GM19467 (cell line): Measurements from ENCODE around the gene AIFM3.
"Not testable (repeated sequence)": the region's sequence is repeated elsewhere in the genome, so short reads cannot be mapped to it uniquely, and the experiment has no call there.

Experiments
- ATAC-seq: cut with Tn5 transposase; IDR thresholded peaks from one replicate; pipeline ENCODE4 v1.9.1; 2021; ENCODE audit warnings: mild to moderate bottlenecking, moderate library complexity; ENCODE audit not compliant: unreplicated experiment

The AIFM3 gene

DNA sequence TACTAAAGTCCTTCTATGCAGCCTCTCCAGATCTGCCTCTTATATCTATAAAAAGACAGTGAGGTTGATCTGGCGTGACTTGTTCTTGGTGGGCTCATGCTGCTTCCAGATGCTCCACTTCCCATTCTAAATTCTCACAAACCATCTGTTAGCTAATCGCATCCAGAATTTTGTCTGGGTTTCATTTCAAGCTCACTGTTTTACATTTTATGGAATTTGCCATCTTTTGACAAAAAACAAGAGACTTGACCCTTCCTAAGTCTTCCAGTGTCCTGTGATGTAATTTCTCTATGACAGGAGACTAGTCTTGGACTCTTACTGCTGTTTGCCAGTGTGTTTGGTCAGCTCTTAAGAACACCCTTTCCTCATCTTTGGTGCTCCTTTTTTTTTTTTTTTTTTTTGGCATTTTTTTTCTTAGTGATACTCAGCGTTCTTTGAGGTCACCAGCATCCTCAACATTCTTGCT lies 26.8 kb upstream of the AIFM3 start:
- ATAC-seq: no peak

DNA sequence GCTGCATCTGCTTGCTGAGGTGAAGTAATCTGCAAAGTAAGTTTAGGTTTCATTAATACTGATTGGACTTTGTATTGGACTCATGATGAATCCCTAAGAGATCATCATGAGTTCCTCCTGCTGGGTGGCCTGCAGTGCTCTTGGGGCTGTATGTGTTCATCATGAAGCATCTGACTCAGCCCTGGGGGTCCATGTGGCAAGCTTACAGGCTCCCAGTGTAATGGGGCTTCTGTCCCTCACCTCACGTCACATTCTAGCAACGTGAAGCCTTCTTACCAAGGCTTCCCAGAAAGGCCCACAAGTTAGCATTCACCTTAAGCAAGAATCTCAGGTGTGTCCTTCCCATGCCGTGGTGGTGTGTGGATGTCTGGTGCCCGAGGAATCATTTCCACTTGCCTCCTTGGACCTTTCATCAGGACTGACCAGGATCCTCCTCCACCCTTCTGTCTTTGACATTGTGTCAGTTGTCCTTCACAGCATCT lies 26.1 kb upstream of the AIFM3 start:
- no peak for ATAC-seq

DNA sequence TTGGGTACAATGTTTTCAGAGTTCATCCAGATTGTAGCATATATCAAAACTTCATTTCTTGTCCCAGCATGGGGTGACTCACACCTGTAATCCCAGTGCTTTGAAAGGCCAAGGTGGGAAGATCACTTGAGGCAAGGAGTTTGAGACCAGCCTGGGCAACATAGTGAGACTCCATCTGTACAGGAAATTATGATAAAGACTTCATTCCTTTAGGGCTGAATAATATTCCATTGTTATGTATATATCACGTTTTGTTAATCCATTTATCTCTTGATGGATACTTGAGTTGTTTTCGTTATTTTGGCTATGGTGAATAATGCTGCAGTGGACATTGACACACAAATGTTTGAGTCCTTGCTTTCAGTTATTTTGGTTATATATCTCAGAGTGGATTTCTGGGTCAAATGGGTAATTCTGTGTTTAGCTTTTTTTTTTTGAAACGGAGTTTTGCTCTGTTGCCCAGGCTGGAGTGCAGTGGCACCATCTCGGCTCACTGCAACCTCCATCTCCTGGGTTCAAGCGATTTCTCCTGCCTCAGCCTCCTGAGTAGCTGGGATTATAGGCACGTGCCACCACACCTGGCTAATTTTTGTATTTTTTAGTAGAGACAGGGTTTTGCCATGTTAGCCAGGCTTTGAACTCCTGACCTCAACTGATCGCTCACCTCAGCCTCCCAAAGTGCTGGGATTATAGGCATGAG lies 24.7 kb upstream of the AIFM3 start:
- not testable (repeated sequence) for ATAC-seq

DNA sequence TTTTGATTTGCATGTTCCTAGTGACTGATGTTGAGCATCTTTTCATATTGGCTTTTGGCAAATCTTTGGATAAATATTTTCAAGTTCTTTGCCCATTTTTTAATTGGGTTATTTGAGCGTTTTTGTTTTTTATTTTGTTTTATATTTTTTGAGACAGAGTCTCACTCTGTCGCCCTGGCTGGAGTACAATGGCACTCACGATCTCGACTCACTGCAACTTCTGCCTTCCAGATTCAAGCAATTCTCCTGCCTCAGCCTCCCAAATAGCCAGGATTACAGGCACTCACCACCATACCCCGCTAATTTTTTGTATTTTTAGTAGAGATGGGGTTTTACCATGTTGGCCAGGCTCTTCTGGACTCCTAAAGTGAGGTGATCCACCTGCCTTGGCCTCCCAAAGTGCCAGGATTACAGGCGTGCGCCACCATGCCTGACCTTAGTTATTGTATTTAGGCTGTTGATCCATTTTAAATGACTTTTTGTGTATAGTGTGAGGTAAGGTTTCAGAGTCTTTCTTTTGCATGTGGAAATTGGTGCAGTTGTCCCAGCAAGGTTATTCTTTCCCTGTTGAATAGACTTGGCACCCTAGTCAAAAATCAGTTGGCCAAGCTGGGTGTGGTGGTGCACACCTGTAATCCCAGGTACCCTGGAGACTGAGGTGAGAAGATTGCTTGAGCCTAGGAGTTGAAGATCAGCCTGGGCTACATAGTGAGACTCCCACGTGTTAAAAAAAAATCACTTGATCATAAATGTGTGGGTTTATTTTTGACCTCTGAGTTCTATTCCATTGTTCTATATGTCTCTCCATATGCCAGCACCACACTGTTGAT lies 23.7 kb upstream of the AIFM3 start:
- ATAC-seq: no peak

DNA sequence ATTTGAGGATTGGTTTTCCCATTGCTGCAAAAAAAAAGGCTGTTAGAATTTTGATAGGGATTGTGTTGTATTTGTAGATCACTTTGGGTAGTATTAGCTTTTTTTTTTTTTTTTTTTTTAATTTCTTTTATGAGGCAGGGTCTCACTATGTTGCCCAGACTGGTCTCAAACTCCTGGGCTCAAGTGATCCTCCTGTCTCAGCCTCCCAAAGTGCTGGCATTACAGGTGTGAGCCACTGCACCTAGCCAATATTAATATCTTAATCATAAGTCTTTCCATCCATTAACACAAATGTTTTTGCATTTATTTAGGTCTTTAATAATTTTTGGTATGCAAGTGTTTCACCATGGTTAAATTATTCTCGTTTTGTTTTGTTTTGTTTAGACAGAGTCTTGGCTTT lies 23.0 kb upstream of the AIFM3 start:
- no peak for ATAC-seq

DNA sequence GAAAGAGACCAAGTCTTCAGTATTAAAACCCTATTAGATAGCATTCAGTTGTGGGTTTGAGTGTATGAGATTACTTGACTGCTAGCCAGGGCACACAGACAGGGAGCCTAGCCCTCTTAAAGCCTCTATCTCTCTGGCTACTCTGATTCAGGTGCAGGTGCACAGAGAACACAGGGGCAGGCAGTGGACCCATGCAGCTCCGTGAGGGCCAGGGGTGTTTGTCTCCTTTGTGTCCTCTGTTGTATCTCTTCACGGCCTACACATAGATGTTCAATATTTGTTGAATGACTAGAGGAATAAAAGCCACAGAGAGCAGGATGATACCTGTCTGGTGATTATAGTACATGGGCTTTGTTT lies 21.5 kb upstream of the AIFM3 start:
- no peak for ATAC-seq

DNA sequence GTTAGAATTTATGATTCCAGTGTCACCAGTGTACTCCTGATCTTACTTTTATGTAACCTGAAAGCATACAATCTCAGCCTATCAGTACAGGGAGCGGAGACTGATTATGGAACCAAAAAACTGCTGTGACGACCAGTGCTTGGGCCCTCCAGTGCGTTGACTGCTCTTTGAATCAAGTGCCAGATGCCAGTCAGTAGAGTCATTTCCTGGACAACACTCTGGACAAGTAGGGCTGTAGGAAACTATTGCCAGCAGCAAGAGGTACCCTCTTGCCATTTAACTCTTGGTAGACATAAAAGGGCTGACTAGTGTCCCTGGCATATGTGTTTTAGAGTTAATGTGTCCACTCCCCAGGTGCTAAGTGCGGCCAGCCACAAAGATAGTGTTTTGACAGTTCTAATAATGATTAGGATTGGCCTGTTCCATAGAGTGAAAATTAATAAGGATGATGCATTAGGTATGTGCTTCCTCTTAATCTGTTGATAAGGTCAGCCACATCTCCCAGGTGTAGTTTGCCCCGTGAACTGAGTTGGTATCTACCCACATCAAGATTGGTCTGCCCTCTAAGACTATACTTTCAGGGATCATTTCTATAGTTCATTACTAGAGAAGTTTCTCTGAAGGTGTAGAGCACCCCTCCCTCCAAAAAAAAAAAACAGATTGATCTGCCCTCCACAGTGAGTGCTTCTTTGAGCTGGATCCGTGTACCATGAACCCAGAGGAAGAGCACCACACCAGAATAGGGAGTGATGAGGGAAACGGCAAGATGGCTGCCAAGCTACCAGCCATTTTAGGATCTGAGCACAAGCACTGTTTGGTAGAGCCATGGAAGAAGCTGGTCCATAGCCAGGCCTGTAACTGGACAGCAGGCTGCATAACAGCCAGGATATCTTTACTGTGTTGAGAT lies 20.7 kb upstream of the AIFM3 start:
- no peak for ATAC-seq

DNA sequence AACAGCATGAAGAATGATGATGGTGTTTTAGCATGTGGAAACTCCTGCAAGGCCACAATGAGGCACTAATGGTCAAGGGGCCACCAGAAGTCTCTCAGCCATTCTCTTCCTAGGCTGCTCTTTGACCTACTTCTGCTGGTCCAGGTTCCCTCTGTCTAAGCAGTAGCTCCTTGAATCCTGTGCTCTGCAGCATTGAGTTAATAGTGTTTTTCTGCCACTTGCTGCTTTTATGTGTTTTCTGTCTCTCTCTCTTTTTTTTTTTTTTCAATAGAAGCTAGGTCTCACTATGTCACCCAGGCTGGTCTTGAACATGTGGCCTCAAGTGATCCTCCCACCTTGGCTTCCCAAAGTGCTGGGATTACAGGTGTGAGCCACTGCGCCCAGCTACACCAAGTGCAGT lies 20.1 kb upstream of the AIFM3 start:
- ATAC-seq: no peak

DNA sequence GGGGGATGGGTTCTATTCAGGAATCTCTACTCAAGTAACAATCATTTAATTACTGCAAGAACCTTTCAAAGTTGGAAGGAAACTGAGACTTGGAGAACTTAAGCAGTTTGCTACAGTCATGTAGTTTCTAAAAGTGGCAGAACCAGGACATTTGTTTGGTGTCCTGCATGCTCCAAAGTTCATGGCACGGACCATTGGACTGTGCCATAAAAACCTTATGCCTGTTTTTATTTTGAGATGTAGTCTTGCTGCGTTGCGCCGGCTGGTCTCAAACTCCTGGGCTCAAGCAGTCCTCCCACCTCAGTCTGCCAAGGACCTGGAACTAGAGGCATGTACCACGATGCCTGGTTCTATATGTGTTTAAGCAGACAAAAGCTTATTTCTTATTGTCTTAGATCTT lies 18.6 kb upstream of the AIFM3 start:
- no peak for ATAC-seq

DNA sequence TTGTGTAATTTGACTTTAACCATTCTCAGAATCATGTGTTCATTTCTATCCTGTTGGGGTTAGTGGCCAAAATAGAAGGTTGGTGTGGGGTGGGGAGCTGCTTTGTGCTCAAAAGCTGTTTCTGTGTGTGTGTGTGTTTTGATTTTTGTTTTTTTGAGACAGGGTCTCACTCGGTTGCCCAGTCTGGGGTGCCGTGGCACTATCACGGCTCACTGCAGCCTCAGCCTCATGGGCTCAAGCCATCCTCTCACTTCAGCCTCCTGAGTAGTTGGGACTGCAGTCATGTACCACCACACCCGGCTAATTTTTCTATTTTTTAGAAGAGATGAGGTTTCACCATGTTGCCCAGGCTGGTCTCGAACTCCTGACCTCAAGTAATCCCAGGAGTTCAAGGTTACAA lies 18.1 kb upstream of the AIFM3 start:
- no peak for ATAC-seq

DNA sequence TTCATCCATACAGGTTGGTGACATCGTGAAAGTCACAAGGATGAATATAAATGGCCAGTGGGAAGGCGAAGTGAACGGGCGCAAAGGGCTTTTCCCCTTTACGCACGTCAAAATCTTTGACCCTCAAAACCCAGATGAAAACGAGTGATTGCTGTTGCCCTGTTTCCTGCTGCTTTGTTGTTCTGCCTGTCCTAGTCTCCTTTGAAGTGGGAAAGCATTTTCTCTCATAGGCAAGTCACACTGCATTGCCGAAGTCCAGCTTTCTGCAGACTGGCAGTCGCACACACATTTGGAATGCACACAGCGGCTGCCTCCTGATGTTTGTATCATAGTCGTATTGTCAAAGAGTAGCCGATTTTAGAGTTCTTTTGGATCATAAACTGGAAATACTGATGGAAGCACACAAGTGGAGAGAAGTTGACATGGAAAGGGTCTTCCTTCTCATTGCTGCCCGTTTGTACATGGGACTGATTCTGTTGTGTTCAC lies 17.3 kb upstream of the AIFM3 start:
- ATAC-seq: no peak

DNA sequence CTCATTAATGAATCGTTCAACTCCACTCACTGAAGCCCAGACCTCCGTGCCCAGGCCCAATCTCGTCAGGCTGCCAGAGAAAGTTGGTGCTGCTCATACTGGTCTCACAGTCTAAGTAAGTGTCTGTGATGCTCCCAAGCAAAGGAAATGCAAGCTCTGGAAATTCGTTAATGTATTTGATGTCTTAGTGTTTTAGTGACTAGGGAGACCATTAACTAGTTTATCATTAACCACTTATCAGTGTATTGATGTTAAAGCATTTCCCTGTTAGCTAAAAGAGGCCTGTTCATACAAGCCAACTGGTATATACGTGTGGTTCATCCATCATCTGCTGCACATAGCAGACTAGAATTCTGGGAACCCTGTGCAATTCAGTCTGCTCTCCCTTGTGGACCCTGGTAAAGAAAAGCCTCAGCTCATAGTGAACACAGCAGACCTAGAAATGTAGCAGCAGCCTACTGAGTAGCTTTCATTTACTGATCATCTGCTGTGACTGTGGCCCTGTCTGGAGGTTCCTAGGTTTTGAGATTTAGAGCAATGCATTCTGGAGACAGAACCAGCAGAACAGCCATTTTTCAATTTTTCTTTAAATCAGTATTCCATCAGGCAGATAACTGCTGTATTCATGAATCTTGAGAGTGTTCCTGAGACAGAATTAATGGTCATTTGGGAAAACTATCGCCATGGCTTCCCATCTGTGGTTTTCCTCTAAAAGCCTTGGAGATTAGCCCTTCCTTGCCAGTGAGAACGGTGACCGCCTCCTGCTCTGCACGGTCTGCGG lies 15.7 kb upstream of the AIFM3 start:
- ATAC-seq: no peak

DNA sequence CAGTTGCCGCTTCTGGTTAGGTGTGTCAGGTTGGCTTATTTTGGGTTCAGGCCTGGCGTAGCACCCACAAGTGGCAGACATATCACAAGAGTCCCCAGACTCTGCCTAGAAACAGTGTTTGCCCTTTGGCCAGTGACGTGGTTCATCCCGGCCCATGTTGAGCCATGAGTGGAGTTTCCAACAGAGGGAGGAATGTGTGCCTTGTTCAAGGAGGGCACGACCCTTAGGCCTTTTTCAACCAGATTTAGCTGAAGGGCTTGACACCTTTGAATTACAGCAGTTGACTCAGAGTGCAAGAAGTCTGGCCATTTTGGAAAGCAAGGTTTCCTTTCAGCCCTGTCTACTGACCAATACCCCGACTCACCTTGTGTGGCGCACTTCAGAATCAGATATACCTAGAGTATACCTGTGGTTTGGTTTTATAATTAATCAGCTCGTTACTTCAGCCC lies 15.1 kb upstream of the AIFM3 start:
- no peak for ATAC-seq

DNA sequence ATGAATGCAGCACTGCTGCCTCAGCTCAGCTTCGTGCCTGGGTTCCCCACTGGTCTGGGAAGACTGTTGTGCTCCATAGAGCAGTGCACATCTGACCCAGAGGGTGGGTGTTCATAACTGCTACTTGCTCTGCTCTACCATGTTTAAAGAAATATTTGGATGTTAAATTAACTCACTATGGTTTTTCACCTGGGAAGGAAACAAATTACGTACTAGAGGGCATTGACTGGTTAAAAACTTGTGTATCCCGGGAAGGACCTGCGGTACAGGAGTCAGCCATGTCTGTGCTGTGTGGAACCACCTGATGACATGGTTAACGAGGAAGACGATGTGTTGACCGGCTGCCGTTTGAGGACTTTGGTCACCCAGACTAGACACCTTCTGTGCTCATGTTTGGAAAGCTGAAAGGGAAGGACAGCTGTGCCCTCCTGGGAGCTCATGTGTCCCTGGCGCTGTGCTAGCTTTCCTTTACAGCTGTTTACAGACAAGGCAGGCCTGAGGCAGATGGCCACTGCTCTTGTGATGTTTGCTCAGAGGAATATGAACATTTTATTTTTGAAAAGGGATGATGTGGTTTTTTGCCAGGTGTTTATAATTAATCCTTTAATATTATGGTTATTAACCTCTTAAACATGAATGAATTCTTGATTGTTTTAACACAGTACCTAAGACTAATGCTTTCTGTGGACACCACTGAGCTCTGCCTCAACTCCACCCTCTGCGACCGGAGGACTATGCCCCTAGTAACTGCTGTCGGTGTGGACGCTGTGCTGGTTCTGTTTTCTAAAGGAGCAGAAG lies 14.3 kb upstream of the AIFM3 start:
- ATAC-seq: no peak

DNA sequence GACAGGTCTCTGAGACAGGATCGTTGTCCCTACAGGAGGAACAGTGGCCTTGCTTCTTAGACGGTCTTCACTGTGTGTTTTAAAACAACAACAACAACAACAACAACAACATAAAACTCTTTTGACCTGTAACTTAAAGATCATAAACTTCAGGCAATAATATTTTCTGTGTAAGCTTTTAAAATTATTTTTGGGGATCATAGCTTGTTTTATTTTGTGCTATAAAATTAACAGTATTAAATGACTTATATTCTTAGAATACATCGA lies 13.8 kb upstream of the AIFM3 start:
- no peak for ATAC-seq

DNA sequence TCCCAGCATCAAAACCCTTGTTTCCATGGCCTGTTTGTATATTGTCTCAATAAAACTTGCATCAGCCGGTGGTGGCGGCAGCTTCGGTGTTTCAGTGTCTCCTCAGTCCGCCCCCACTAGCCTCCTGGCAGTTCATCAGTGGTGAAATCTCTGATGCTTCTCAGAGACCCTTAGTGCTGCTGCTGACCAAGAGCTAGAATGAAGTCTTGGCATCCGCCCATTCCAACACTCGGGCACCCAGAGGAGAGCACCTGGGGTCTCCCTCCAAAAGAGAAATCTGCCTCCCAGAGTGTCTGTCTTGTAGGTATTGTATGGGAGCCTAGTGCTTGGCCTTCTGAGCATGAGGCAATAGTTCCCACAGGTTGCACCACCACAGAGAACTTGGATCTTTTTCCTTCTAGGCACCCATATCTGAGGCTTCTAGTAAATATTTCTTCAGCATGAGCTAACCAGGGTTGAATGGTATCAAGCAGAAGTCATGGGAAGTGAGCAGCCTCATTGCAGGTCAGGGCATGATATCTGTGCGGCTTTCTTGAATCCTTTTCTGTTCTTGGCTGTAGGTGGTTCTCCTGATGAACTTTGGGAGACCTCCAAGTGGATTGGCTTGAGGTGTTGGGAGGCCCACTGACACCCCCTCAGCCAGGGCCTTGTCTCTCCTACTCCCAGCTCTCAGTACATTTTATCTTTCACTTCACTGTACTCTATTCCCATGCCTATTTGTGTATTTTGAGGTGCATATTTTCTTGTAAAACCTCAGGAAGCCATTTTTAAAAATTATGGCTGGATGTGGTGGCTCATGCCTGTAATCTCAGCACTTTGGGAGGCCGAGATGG lies 13.2 kb upstream of the AIFM3 start:
- ATAC-seq: no peak

DNA sequence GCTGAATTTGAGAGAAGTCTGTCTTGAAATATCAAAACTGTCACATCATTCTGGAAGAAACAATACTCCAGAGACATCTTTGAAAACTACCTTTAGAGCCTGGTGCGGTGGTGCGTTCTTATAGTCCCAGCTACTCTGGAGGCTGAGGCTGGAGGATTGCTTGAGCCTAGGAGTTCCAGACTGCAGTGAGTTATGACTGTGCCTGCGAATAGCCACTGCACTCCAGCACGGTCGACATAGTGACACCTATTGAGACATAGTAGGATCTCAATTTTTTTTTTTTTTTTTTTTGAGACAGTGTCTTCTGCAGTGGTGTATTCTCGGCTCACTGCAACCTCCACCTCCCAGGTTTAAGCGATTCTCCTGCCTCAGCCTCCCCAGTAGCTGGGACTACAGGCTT lies 11.5 kb upstream of the AIFM3 start:
- no peak for ATAC-seq

DNA sequence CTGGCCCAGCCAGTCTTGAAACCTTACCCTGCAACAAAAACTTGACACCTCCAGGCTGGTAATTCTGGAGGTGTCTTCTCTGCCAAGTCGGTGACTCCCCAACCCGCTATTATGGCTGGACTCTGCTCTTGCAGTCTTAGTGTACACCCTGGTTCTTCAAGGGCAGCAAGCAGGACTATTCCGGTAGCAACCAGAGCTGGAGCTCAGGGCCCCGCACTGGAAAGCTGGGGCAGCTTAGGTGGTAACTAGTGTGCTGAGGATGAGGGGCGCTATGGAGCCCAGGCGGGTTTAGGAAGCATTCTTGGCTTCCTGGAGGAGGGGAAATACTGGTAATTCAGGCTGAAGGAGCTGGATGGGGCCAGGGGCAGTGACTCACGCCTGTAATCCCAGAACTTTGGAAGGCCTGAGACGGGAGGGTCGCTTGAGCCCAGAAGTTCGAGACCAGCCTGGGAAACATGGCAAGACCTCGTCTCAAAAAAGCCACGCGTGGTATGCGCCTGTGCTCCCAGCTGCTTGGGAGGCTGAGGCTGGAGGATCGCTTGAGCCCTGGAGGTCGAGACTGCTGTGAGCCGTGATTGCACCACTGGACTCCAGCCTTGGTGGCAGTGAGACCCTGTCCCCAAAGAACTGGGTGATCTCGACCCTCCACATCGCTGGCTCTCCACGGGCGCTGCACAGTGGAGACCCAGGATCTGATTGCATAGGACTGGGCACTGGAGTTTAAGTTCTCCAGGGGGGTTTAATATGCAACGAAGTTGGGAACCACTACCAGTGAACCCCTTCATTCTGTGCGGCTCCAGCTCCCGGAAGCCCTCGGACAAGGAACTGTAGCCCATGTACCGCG lies 10.6 kb upstream of the AIFM3 start:
- ATAC-seq: no peak
